ENCODE results near the gene PRCP.

PRCP gene

GRCh38 chr11:82775736-82776346, 124.4 kb downstream of the PRCP start:
- DNase-seq, result peak; percentile 27

- no peak for DNase-seq
These were observed 125.0 kb downstream of the PRCP start for GRCh38 chr11:82775218-82775617.
